Right atrium auricular region (tissue), 2 donors: ENCODE measurements around the gene LINS1. TPM values are rescaled to one million over a fixed set of nuclear protein-coding genes. Genes with fewer than 3 reads are reported as not detected.

Experiments used
- DNase-seq: peaks from one replicate; pipeline ENCODE4 v3.0.0-alpha.2; 2019; ENCODE audit warnings: low spot score
- H3K27ac ChIP-seq, 2 donors: fragments of 200-600 bp; sonication (generic); 1 replicate in 1 of 2; 2 replicates in 1 of 2; pipeline ENCODE4 v1.5.1; 2016 to 2019
- H3K27me3 ChIP-seq, 2 donors: fragments of 200-600 bp; sonication (generic); one replicate each; pipeline versions ENCODE4 v1.5.1 to v1.6.0; 2017 to 2019
- H3K36me3 ChIP-seq: fragments of 200-600 bp; sonication (generic); one replicate; pipeline ENCODE4 v1.5.1; 2016
- H3K4me1 ChIP-seq, 2 donors: fragments of 200-600 bp; sonication (generic); one replicate each; pipeline versions ENCODE4 v1.5.1 to v1.6.0; 2017 to 2019
- H3K4me3 ChIP-seq, 2 donors: fragments of 200-600 bp; sonication (generic); 1 replicate in 1 of 2; 2 replicates in 1 of 2; pipeline ENCODE4 v1.5.1; 2017 to 2019; ENCODE audit warnings: mild to moderate bottlenecking in 1 of 2, moderate library complexity in 1 of 2
- H3K9me3 ChIP-seq, 2 donors: fragments of 200-600 bp; sonication (generic); one replicate each; pipeline ENCODE4 v1.5.1; 2019
- CTCF ChIP-seq, 2 donors: fragments of 200-600 bp; sonication (generic); IDR thresholded peaks; one replicate each; pipeline ENCODE4 v1.5.1; 2019; ENCODE audit warnings: antibody characterized with exemption in 2 of 2
- total RNA-seq, 2 donors: library from RNA; depleted of rRNA; stranded (reverse); fragments of >200 nt; gene quantifications; one replicate each; pipeline ENCODE4 v1.1.0, GENCODE V29; 2016

LINS1 gene
- total RNA-seq, 2 donors from 2014 or later: 8.8 to 8.9 TPM

- no peak for DNase-seq
- H3K4me1 ChIP-seq: no peaks in the 10 kb centered on the region
- peaks cover 30% of the 10 kb centered on the region for H3K36me3 ChIP-seq
- no peaks in the 10 kb centered on the region for H3K27me3 ChIP-seq
- no peaks in the 10 kb centered on the region for H3K9me3 ChIP-seq
- peak; percentile 20 to 71 for TF ChIP-seq CTCF (IDR thresholded peaks at IDR 0.05)
- H3K27ac ChIP-seq: no peak overlapping the region
- no peak overlapping the region for H3K4me3 ChIP-seq
Measured at GRCh38 chr15:100572362-100572983, 29.5 kb downstream of the LINS1 start.

- Histone ChIP-seq H3K36me3 (peaks cover 30% of the 10 kb centered on the region), H3K27ac (no peak overlapping the region), H3K9me3 (no peaks in the 10 kb centered on the region), H3K4me3 (no peak overlapping the region), H3K27me3 (no peaks in the 10 kb centered on the region), H3K4me1 (no peaks in the 10 kb centered on the region)
- no peak for TF ChIP-seq CTCF (IDR thresholded peaks at IDR 0.05)
- DNase-seq: no peak
Measured at GRCh38 chr15:100571592-100572167, 30.3 kb downstream of the LINS1 start.

GRCh38 chr15:100570735-100571313, 31.2 kb downstream of the LINS1 start:
- TF ChIP-seq CTCF (IDR thresholded peaks at IDR 0.05): no peak
- H3K36me3 ChIP-seq: peaks cover 30% of the 10 kb centered on the region

DNA sequence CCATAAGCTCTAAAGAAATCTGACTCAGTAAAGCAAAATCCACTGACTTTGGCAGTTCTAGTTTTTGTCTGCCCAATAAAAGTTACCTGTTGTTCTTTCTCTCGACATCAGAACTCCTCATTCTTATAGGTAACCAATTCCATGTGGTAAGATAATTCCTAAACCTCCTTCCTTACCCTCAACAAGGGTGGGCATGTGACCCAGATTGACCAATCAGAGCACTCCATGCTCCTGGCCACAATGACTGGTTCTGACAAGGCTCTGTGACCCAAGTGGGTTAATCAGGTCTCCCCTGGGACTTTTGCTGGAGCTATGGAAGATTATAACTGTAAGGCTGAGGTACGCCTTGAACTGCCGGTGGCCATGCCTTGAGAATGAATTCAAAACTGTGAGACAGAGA, 31.7 kb downstream of the LINS1 start:
- no peak for TF ChIP-seq CTCF (IDR thresholded peaks at IDR 0.05)
- H3K4me1 ChIP-seq: no peaks in the 10 kb centered on the region
- H3K27me3 ChIP-seq: no peaks in the 10 kb centered on the region
- peaks cover 30% of the 10 kb centered on the region for H3K36me3 ChIP-seq
- DNase-seq: no peak
- H3K27ac ChIP-seq: no peak overlapping the region
- H3K9me3 ChIP-seq: no peaks in the 10 kb centered on the region
- no peak overlapping the region for H3K4me3 ChIP-seq

More at GRCh38 chr15:100570735-100571313, 31.2 kb downstream of the LINS1 start:
- Histone ChIP-seq H3K27ac (no peak overlapping the region), H3K4me3 (no peak overlapping the region), H3K9me3 (no peaks in the 10 kb centered on the region), H3K4me1 (no peaks in the 10 kb centered on the region), H3K27me3 (no peaks in the 10 kb centered on the region)
- no peak for DNase-seq

DNA sequence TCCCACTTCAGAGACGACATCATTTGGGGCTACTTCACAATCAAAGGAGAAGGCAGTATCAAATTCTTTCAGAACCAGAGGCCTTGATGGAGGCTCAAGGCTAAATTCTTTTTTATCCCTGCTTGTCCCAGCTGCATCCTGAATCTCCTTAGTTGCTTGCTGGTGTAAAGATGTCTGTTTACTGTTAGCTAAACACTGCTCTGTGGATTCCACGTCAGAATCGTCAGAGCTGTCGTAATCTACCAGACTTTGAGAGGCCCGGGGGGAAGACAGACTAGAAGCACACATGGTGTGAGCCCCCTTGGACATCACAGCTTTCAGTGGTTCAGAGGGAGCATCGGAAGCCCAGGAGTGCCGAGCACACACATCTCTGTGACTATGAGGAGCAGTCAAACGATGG, 32.6 kb downstream of the LINS1 start:
- TF ChIP-seq CTCF (IDR thresholded peaks at IDR 0.05): no peak
- no peaks in the 10 kb centered on the region for H3K27me3 ChIP-seq
- H3K9me3 ChIP-seq: no peaks in the 10 kb centered on the region
- peaks cover 30% of the 10 kb centered on the region for H3K36me3 ChIP-seq
- no peak overlapping the region for H3K27ac ChIP-seq
- DNase-seq: no peak
- H3K4me1 ChIP-seq: no peaks in the 10 kb centered on the region
- H3K4me3 ChIP-seq: no peak overlapping the region
